Left lung (tissue), 10 donors: Measurements from ENCODE around the gene ANKS1B. TPM values are rescaled to one million over a fixed set of nuclear protein-coding genes. Genes with fewer than 3 reads are reported as not detected.

ENCODE experiments used
- ATAC-seq: fragments of 200-7000 bp; cut with Tn5 transposase; one replicate; pipeline ENCODE4 v1.9.1; 2020; ENCODE audit warnings: moderate library complexity
- DNase-seq, 4 donors: peaks; one replicate each; pipeline ENCODE4 v3.0.0-alpha.2; 2013 to 2020
- H3K27ac ChIP-seq, 2 donors: fragments of 200-600 bp; sonication (generic) in 1 of 2; one replicate each; pipeline versions ENCODE4 v1.5.0 to v1.8.0; 2020 to 2021
- H3K27me3 ChIP-seq, 2 donors: fragments of 200-600 bp; sonication (generic) in 1 of 2; one replicate each; pipeline versions ENCODE4 v1.5.0 to v1.8.0; 2020 to 2021
- H3K36me3 ChIP-seq, 2 donors: fragments of 200-600 bp; sonication (generic) in 1 of 2; one replicate each; pipeline versions ENCODE4 v1.5.0 to v1.8.0; 2020 to 2021
- H3K4me1 ChIP-seq, 2 donors: fragments of 200-600 bp; one replicate each; pipeline ENCODE4 v1.8.0; 2021
- H3K4me3 ChIP-seq, 2 donors: fragments of 200-600 bp; sonication (generic) in 1 of 2; one replicate each; pipeline versions ENCODE4 v1.5.0 to v1.8.0; 2020 to 2021; ENCODE audit warnings: mild to moderate bottlenecking in 1 of 2
- H3K9me3 ChIP-seq, 2 donors: fragments of 200-600 bp; sonication (generic) in 1 of 2; one replicate each; pipeline versions ENCODE4 v1.5.0 to v1.8.0; 2020 to 2021
- CTCF ChIP-seq, 2 donors: fragments of 200-600 bp; sonication (generic) in 1 of 2; IDR thresholded peaks; one replicate each; pipeline versions ENCODE4 v1.5.0 to v1.8.0; 2021; ENCODE audit warnings: antibody characterized with exemption in 2 of 2
- intact Hi-C, 2 donors: fragments of 100-400 bp; cut with DNase I; formaldehyde crosslinking; loops; one replicate each; pipeline versions ENCODE4 v1.11.2 to v1.14.2; 2022
- polyA plus RNA-seq, 6 donors: library from polyadenylated mRNA; unstranded; fragments of 120-200 nt; gene quantifications; one replicate each; pipeline ENCODE4 v1.2.1, GENCODE V29; 2013; ENCODE audit not compliant: insufficient read length in 6 of 6
- total RNA-seq, 2 donors: library from RNA; stranded (reverse); fragmentation: NEBNext Ultra II Directional; extraction: Animal tissue kit (Norgen Biotek cat#: 25700); gene quantifications; one replicate each; pipeline ENCODE4 v1.2.1, GENCODE V29; 2021
- donor health status: DM: no; HTN: yes; CAD: no.
- donor health status: DM: no; HTN: no; CAD: no.

ANKS1B gene
- total and polyA plus RNA-seq, 8 donors = 4.9 to 31.8 (median 14.9) TPM

- Histone ChIP-seq H3K4me1 (no peaks in the 10 kb centered on the region), H3K27me3 (no peaks in the 10 kb centered on the region), H3K4me3 (no peak overlapping the region), H3K27ac (no peak overlapping the region), H3K9me3 (no peaks in the 10 kb centered on the region), H3K36me3 (no peaks in the 10 kb centered on the region)
- TF ChIP-seq CTCF (IDR thresholded peaks at IDR 0.05) = peak in 1 of 2 donors; percentile 28
- ATAC-seq (peak; percentile 71), DNase-seq (peak in 2 of 4 donors; percentile 13 to 19)
- intact Hi-C loops = no loop called here
These were observed 1045.4 kb downstream of the ANKS1B start for GRCh38 chr12:98939350-98939749.

- intact Hi-C loops = no loop called here
- no peak for DNase-seq
These were observed 1048.9 kb downstream of the ANKS1B start for GRCh38 chr12:98935847-98936246.

GRCh38 chr12:98922871-98923270, 1061.9 kb downstream of the ANKS1B start:
- Histone ChIP-seq H3K4me1 (no peaks in the 10 kb centered on the region), H3K4me3 (no peak overlapping the region), H3K36me3 (no peaks in the 10 kb centered on the region), H3K27me3 (no peaks in the 10 kb centered on the region), H3K9me3 (no peaks in the 10 kb centered on the region), H3K27ac (no peak overlapping the region)
- intact Hi-C loops = no loop called here
- DNase-seq (no peak), ATAC-seq (no peak)
- TF ChIP-seq CTCF (IDR thresholded peaks at IDR 0.05) = no peak

More at GRCh38 chr12:98935847-98936246, 1048.9 kb downstream of the ANKS1B start:
- H3K27ac ChIP-seq = no peak overlapping the region
- no peaks in the 10 kb centered on the region for H3K9me3 ChIP-seq
- H3K4me1 ChIP-seq = no peaks in the 10 kb centered on the region
- no peak for TF ChIP-seq CTCF (IDR thresholded peaks at IDR 0.05)
- H3K4me3 ChIP-seq = no peak overlapping the region
- H3K27me3 ChIP-seq = no peaks in the 10 kb centered on the region
- ATAC-seq = no peak
- no peaks in the 10 kb centered on the region for H3K36me3 ChIP-seq

- no peak overlapping the region for H3K27ac ChIP-seq
- TF ChIP-seq CTCF (IDR thresholded peaks at IDR 0.05) = no peak
- no peak for ATAC-seq
These were observed 1066.4 kb downstream of the ANKS1B start for GRCh38 chr12:98918176-98918863.

GRCh38 chr12:98916106-98916505, 1068.6 kb downstream of the ANKS1B start:
- Histone ChIP-seq H3K36me3 (no peaks in the 10 kb centered on the region), H3K4me1 (no peaks in the 10 kb centered on the region), H3K9me3 (no peaks in the 10 kb centered on the region), H3K27ac (no peak overlapping the region), H3K27me3 (no peaks in the 10 kb centered on the region), H3K4me3 (no peak overlapping the region)
- DNase-seq (no peak), ATAC-seq (no peak)
- intact Hi-C loops = no loop called here
- TF ChIP-seq CTCF (IDR thresholded peaks at IDR 0.05) = no peak

More at GRCh38 chr12:98918176-98918863, 1066.4 kb downstream of the ANKS1B start:
- H3K36me3 ChIP-seq = no peaks in the 10 kb centered on the region
- DNase-seq = no peak
- H3K4me3 ChIP-seq = no peak overlapping the region
- intact Hi-C loops = no loop called here
- H3K9me3 ChIP-seq = no peaks in the 10 kb centered on the region
- H3K27me3 ChIP-seq = no peaks in the 10 kb centered on the region
- H3K4me1 ChIP-seq = no peaks in the 10 kb centered on the region
